Mesenchymal stem cell (in vitro differentiated cells and primary cell): ENCODE data around the gene RPS6KB2. TPM values are rescaled to one million over a fixed set of nuclear protein-coding genes. Genes with fewer than 3 reads are reported as not detected.

Experiments
- DNase-seq: peaks from one replicate; pipeline ENCODE4 v3.0.0-alpha.2; 2013
- H2AFZ ChIP-seq: one replicate; pipeline ENCODE4 v1.6.1; 2013; ENCODE audit warnings: low read depth, mild to moderate bottlenecking, control low read depth, inconsistent platforms, low read length, moderate library complexity
- H2AK5ac ChIP-seq: 2 replicates; pipeline ENCODE4 v1.6.1; 2013; ENCODE audit warnings: low read length, moderate library complexity, mild to moderate bottlenecking, inconsistent platforms; ENCODE audit not compliant: severe bottlenecking
- H2BK120ac ChIP-seq: one replicate; pipeline ENCODE4 v1.6.1; 2013; ENCODE audit warnings: low read depth, mild to moderate bottlenecking, inconsistent platforms, low read length, moderate library complexity
- H2BK12ac ChIP-seq, 2 experiments: one replicate each; pipeline ENCODE4 v1.6.1; 2013; ENCODE audit warnings: inconsistent platforms in 2 of 2, low read length in 2 of 2, mild to moderate bottlenecking in 2 of 2, moderate library complexity in 2 of 2, control low read depth in 1 of 2
- H2BK15ac ChIP-seq: one replicate; pipeline ENCODE4 v1.6.1; 2013; ENCODE audit warnings: mild to moderate bottlenecking, low read depth, inconsistent platforms; ENCODE audit not compliant: poor library complexity, severe bottlenecking
- H2BK5ac ChIP-seq: 2 replicates; pipeline ENCODE4 v1.6.1; 2013; ENCODE audit warnings: low read depth, mild to moderate bottlenecking, low read length, control low read depth, inconsistent platforms; ENCODE audit not compliant: poor library complexity, severe bottlenecking
- H3K14ac ChIP-seq, 2 experiments: one replicate each; pipeline ENCODE4 v1.6.1; 2013; ENCODE audit warnings: inconsistent platforms in 2 of 2, low read length in 2 of 2, control low read depth in 1 of 2, mild to moderate bottlenecking in 1 of 2, moderate library complexity in 1 of 2
- H3K18ac ChIP-seq, 2 experiments: one replicate each; pipeline ENCODE4 v1.6.1; 2013; ENCODE audit warnings: inconsistent platforms in 2 of 2, low read length in 2 of 2, control low read depth in 1 of 2, low read depth in 1 of 2, mild to moderate bottlenecking in 1 of 2
- H3K23ac ChIP-seq, 2 experiments: one replicate each; pipeline ENCODE4 v1.6.1; 2013; ENCODE audit warnings: inconsistent platforms in 2 of 2, low read length in 2 of 2, mild to moderate bottlenecking in 2 of 2, moderate library complexity in 2 of 2, control low read depth in 1 of 2
- H3K27ac ChIP-seq: 2 replicates; pipeline ENCODE4 v1.5.1; 2013; ENCODE audit warnings: mild to moderate bottlenecking, moderate library complexity, low read length, control low read depth, inconsistent platforms; ENCODE audit not compliant: poor library complexity, severe bottlenecking
- H3K27me3 ChIP-seq, 2 experiments: 2 replicates each; pipeline versions ENCODE4 v1.6.1 to v1.7.0; 2013; ENCODE audit warnings: low read length in 2 of 2, mild to moderate bottlenecking in 2 of 2, moderate library complexity in 2 of 2, control low read depth in 1 of 2, inconsistent platforms in 1 of 2; ENCODE audit not compliant: control insufficient read depth in 1 of 2, insufficient read depth in 1 of 2
- H3K36me3 ChIP-seq, 2 experiments: 2 replicates each; pipeline versions ENCODE4 v1.6.1 to v1.7.0; 2013; ENCODE audit warnings: low read length in 2 of 2, control low read depth in 1 of 2, inconsistent platforms in 1 of 2, low read depth in 1 of 2, mild to moderate bottlenecking in 1 of 2; ENCODE audit not compliant: insufficient read depth in 2 of 2, control insufficient read depth in 1 of 2
- H3K4ac ChIP-seq, 2 experiments: one replicate each; pipeline ENCODE4 v1.6.1; 2013; ENCODE audit warnings: inconsistent platforms in 2 of 2, low read length in 2 of 2, mild to moderate bottlenecking in 2 of 2, moderate library complexity in 2 of 2, control low read depth in 1 of 2, low read depth in 1 of 2
- H3K4me1 ChIP-seq: 2 replicates; pipeline ENCODE4 v1.6.1; 2013; ENCODE audit warnings: low read depth, low read length, control low read depth; ENCODE audit not compliant: control insufficient read depth, insufficient read depth
- H3K4me2 ChIP-seq: 2 replicates; pipeline ENCODE4 v1.6.1; 2013; ENCODE audit warnings: low read length, mild to moderate bottlenecking, inconsistent platforms; ENCODE audit not compliant: poor library complexity, severe bottlenecking
- H3K4me3 ChIP-seq, 2 experiments: 2 replicates each; pipeline versions ENCODE4 v1.5.1 to v1.7.0; 2013; ENCODE audit warnings: low read length in 2 of 2, mild to moderate bottlenecking in 2 of 2, control low read depth in 1 of 2, low read depth in 1 of 2; ENCODE audit not compliant: insufficient read depth in 1 of 2
- H3K79me1 ChIP-seq: replicated peaks from 2 replicates; pipeline ENCODE4 v1.6.1; 2013; ENCODE audit warnings: mild to moderate bottlenecking, control low read depth, low read length, inconsistent platforms; ENCODE audit not compliant: poor library complexity, severe bottlenecking
- H3K9ac ChIP-seq: 2 replicates; pipeline ENCODE4 v1.7.0; 2013; ENCODE audit warnings: mild to moderate bottlenecking, low read length, moderate library complexity
- H3K9me3 ChIP-seq: 2 replicates; pipeline ENCODE4 v1.7.0; 2013; ENCODE audit warnings: mild to moderate bottlenecking, low read length; ENCODE audit not compliant: control insufficient read depth
- H4K8ac ChIP-seq: one replicate; pipeline ENCODE4 v1.6.1; 2013; ENCODE audit warnings: inconsistent platforms, mild to moderate bottlenecking, low read length, moderate library complexity
- H4K91ac ChIP-seq: one replicate; pipeline ENCODE4 v1.6.1; 2013; ENCODE audit warnings: mild to moderate bottlenecking, low read length, inconsistent platforms
- WGBS: methylation state at CpG from one replicate; pipeline ENCODE4 v1.1.7; 2013; ENCODE audit warnings: mixed read lengths; 5-methylcytosine and 5-hydroxymethylcytosine counted together
- polyA plus RNA-seq, 2 experiments: library from polyadenylated mRNA; stranded (reverse); fragments of 200-250 nt; gene quantifications; one replicate each; pipeline ENCODE4 v1.2.3, GENCODE V29; 2013

RPS6KB2 gene
- 35.0 TPM for polyA plus RNA-seq (2013, experiment 1 of 2)
- 33.7 TPM for polyA plus RNA-seq (2013, experiment 2 of 2)

GRCh38 chr11:67428052-67429001, at the start of gene RPS6KB2:
Gene RPS6KB2, plus strand, starts transcription at chr11:67428494. Its CDS starts 52 bp downstream, at chr11:67428546.
- H3K79me1 ChIP-seq: peaks cover 17% of the 10 kb centered on the region
- H2BK12ac ChIP-seq: no peak within 1 kb of the TSS
- DNase-seq: peak; percentile 96
- H3K4me1 ChIP-seq: peaks cover 14% of the 10 kb centered on the region
- no peaks in the 10 kb centered on the region for H3K9me3 ChIP-seq
- peak within 1 kb of the TSS; percentile 21 to 90 for H3K4ac ChIP-seq
- no peaks in the 10 kb centered on the region for H3K27me3 ChIP-seq
- H3K27ac ChIP-seq: peak within 1 kb of the TSS; percentile 5
- peak within 1 kb of the TSS; percentile 74 to 92 for H3K18ac ChIP-seq
- H3K23ac ChIP-seq: peak within 1 kb of the TSS in 1 of 2 experiments; percentile 28
- H3K14ac ChIP-seq: no peak within 1 kb of the TSS
- H3K9ac ChIP-seq: peak within 1 kb of the TSS; percentile 97
- H2AFZ ChIP-seq: peak within 1 kb of the TSS; percentile 78
- peak within 1 kb of the TSS; percentile 98 for H4K8ac ChIP-seq
- peak within 1 kb of the TSS; percentile 70 for H2BK15ac ChIP-seq
- peak within 1 kb of the TSS; percentile 44 for H2AK5ac ChIP-seq
- 2% methylated on average over 55 of the region's 68 CpGs for WGBS
- H3K4me3 ChIP-seq: peak within 1 kb of the TSS; percentile 84 to 93
- peaks cover 27 to 45% of the 10 kb centered on the region in 2 experiments for H3K36me3 ChIP-seq
- peak within 1 kb of the TSS; percentile 52 for H2BK120ac ChIP-seq
- no peak within 1 kb of the TSS for H2BK5ac ChIP-seq
- H3K4me2 ChIP-seq: peak within 1 kb of the TSS; percentile 77
- peak within 1 kb of the TSS; percentile 86 for H4K91ac ChIP-seq

- Histone ChIP-seq H2BK15ac (no peak overlapping the region), H3K14ac (no peak overlapping the region), H3K4me1 (peaks cover 54% of the 10 kb centered on the region), H2BK12ac (peak overlapping the region in 1 of 2 experiments; percentile 64), H4K8ac (no peak overlapping the region), H3K27ac (no peak overlapping the region), H2BK120ac (no peak overlapping the region), H3K27me3 (no peaks in the 10 kb centered on the region), H4K91ac (peak overlapping the region; percentile 86), H3K18ac (peak overlapping the region in 1 of 2 experiments; percentile 86), H2AFZ (no peak overlapping the region), H2BK5ac (no peak overlapping the region), H3K4ac (no peak overlapping the region), H3K36me3 (no peaks in the 10 kb centered on the region), H2AK5ac (peak overlapping the region; percentile 56), H3K9me3 (no peaks in the 10 kb centered on the region), H3K23ac (no peak overlapping the region), H3K4me3 (no peak overlapping the region), H3K79me1 (peaks cover 7% of the 10 kb centered on the region), H3K9ac (peak overlapping the region; percentile 73), H3K4me2 (no peak overlapping the region)
- WGBS: 97% methylated on average over 4 of the region's 4 CpGs
- DNase-seq: no peak
These were observed 49.8 kb upstream of the RPS6KB2 start for GRCh38 chr11:67378544-67378943.

GRCh38 chr11:67379061-67380058, 48.9 kb upstream of the RPS6KB2 start:
- H2BK15ac ChIP-seq: peak overlapping the region; percentile 96
- peak overlapping the region; percentile 68 to 86 for H3K18ac ChIP-seq
- H2BK12ac ChIP-seq: peak overlapping the region; percentile 46 to 64
- H3K9me3 ChIP-seq: no peaks in the 10 kb centered on the region
- no peaks in the 10 kb centered on the region for H3K27me3 ChIP-seq
- peaks cover 54% of the 10 kb centered on the region for H3K4me1 ChIP-seq
- WGBS: 68% methylated on average over 20 of the region's 23 CpGs
- H3K4me2 ChIP-seq: no peak overlapping the region
- no peaks in the 10 kb centered on the region for H3K36me3 ChIP-seq
- H3K9ac ChIP-seq: peak overlapping the region; percentile 73
- H2BK120ac ChIP-seq: peak overlapping the region; percentile 37
- peak overlapping the region in 1 of 2 experiments; percentile 50 for H3K14ac ChIP-seq
- no peak overlapping the region for H2BK5ac ChIP-seq
- DNase-seq: peak; percentile 66
- peak overlapping the region; percentile 86 for H4K91ac ChIP-seq
- peak overlapping the region; percentile 90 for H4K8ac ChIP-seq
- peak overlapping the region; percentile 42 to 83 for H3K4ac ChIP-seq
- H3K4me3 ChIP-seq: no peak overlapping the region
- H2AK5ac ChIP-seq: peak overlapping the region; percentile 78
- no peak overlapping the region for H2AFZ ChIP-seq
- no peak overlapping the region for H3K27ac ChIP-seq
- peaks cover 7% of the 10 kb centered on the region for H3K79me1 ChIP-seq
- no peak overlapping the region for H3K23ac ChIP-seq
